ENCODE data around the gene FUT8.

Gene FUT8

DNA sequence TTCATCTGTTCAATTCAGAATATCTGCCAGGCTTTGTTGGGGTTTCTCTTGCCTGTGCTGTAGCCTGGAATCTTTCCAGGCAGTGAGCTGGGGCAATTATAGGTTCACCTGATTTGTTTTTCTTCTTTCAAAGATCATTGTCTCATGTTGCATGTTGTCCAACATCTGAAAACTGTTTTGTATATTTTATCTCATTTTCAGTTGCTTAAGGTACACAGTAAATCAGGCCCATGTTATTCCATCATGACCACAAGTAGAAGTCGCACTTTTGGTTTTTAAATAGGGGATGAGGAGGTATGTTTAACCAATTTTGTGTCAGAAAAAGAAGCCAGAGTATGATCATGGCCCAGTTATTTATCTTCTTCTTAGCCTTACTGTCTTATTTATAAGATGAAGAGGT lies 24.9 kb upstream of the FUT8 start:
- Histone ChIP-seq H3K79me2 (ENCODE audit: control insufficient read depth, insufficient read depth, low read length, unreplicated experiment) (no peaks in the 10 kb centered on the region), H3K27me3 (ENCODE audit: insufficient read depth, low read length) (no peaks in the 10 kb centered on the region), H3K27ac (ENCODE audit: low read depth, low read length) (no peak overlapping the region), H2AFZ (ENCODE audit: low read length, unreplicated experiment) (no peak overlapping the region), H3K4me1 (ENCODE audit: control insufficient read depth, insufficient read depth, low read length, unreplicated experiment) (no peaks in the 10 kb centered on the region), H3K36me3 (ENCODE audit: insufficient read depth, low read length) (no peaks in the 10 kb centered on the region), H3K4me3 (ENCODE audit: low read depth, low read length) (no peak overlapping the region)

DNA sequence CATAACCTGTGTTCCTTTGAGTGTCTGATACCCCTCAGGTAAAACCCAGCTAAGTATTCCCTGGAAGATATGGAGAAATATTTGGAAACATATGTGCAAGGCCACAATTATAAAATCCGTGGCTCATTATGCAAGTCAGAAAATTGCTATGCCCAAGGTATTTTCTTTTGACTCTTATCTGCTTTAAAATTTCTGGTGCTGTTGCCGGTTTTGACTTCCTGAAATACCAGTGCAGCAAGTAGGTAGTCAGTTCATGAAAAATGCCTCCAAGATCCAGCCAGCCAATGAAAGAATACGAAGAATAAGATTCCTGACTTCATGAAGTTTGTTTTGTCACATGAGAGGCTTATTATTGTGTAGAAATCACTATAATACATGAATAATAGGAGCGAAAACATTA lies 20.2 kb upstream of the FUT8 start:
- no peaks in the 10 kb centered on the region for H3K4me1 ChIP-seq (ENCODE audit: control insufficient read depth, insufficient read depth, low read length, unreplicated experiment)
- no peak overlapping the region for H3K27ac ChIP-seq (ENCODE audit: low read depth, low read length)
- no peak overlapping the region for H2AFZ ChIP-seq (ENCODE audit: low read length, unreplicated experiment)
- H3K27me3 ChIP-seq (ENCODE audit: insufficient read depth, low read length) = no peaks in the 10 kb centered on the region
- no peak overlapping the region for H3K4me3 ChIP-seq (ENCODE audit: low read depth, low read length)
- no peaks in the 10 kb centered on the region for H3K79me2 ChIP-seq (ENCODE audit: control insufficient read depth, insufficient read depth, low read length, unreplicated experiment)
- no peaks in the 10 kb centered on the region for H3K36me3 ChIP-seq (ENCODE audit: insufficient read depth, low read length)

DNA sequence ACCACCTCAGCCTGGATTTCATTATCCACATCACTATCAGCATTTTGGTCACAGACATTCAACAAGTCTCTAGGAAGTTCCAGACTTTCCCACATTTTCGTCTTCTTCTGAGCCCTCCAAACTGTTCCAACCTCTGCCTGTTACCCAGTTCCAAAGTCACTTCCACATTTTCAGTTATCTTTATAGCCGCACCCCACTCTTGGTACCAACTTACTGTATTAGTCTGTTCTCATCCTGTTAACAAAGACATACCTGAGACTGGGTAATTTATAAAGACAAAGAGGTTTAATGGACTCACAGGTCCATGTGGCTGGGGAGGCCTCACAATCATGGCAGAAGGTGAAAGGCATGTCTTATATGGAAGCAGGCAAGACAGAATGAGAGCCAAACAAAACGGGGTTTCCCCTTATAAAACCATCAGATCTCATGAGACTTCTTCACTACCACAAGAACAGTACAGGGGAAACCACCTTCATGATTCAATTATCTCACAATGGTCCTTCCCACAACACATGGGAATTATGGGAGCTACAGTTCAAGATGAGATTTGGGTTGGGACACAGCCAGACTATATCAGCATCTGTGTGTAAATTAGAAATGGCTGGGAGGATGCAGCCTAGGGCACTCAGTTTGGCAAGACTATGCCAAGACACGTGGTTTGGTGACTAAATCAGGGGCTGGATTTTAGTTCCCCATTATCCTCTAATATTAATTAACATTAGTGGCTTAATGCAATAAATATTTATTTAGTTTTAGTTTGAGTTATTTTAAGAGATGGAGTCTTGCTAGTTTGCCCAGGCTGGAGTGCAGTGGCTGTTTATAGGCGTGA lies 16.2 kb upstream of the FUT8 start:
- no peaks in the 10 kb centered on the region for H3K27me3 ChIP-seq (ENCODE audit: insufficient read depth, low read length)
- H3K4me3 ChIP-seq (ENCODE audit: low read depth, low read length) = no peak overlapping the region
- H3K36me3 ChIP-seq (ENCODE audit: insufficient read depth, low read length) = no peaks in the 10 kb centered on the region
- H3K27ac ChIP-seq (ENCODE audit: low read depth, low read length) = no peak overlapping the region
- H2AFZ ChIP-seq (ENCODE audit: low read length, unreplicated experiment) = no peak overlapping the region
- H3K4me1 ChIP-seq (ENCODE audit: control insufficient read depth, insufficient read depth, low read length, unreplicated experiment) = no peaks in the 10 kb centered on the region
- no peaks in the 10 kb centered on the region for H3K79me2 ChIP-seq (ENCODE audit: control insufficient read depth, insufficient read depth, low read length, unreplicated experiment)

DNA sequence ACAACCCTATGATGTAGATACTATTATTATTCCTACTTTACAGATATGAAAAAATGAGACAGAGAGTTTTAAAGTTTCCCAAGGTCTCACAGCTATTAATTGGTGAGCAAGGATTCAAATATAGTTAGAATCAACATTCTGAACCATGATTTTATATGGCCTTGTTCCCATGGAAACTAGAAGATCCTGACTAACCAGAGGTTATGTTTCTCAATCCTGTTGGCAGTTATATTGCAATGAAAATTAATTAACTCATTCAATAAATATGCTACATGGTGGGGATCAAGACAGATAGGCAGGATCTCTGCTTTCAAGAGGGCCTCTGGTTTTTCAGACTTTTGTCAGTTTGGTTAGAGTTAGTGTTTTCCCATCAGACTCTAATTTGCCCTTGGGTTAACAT lies 9.3 kb upstream of the FUT8 start:
- Histone ChIP-seq H3K27ac (ENCODE audit: low read depth, low read length) (peak overlapping the region; percentile 17; the same call in 1 of the 2 replicates), H3K27me3 (ENCODE audit: insufficient read depth, low read length) (no peaks in the 10 kb centered on the region), H3K36me3 (ENCODE audit: insufficient read depth, low read length) (no peaks in the 10 kb centered on the region), H3K79me2 (ENCODE audit: control insufficient read depth, insufficient read depth, low read length, unreplicated experiment) (no peaks in the 10 kb centered on the region), H2AFZ (ENCODE audit: low read length, unreplicated experiment) (no peak overlapping the region), H3K4me3 (ENCODE audit: low read depth, low read length) (no peak overlapping the region), H3K4me1 (ENCODE audit: control insufficient read depth, insufficient read depth, low read length, unreplicated experiment) (peaks cover 4% of the 10 kb centered on the region)

DNA sequence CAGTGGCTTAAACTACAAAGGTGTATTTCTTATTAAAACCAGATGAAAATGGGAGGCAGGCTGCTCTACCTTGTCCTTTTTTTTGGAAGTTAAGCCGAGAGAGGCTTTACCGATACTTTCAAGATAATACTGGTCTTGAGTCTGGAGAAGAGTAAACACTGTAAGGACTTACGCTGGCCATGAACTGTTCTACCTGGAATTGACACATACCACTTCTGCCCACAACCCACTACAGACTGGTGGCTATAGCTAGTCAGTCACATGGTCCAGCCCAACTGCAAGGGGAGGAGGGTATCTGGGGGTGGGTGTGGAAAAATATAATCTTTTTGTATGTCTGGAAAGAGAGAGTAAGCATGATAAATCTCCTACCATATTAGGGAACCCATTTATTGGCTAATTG lies 4.4 kb upstream of the FUT8 start:
- H2AFZ ChIP-seq (ENCODE audit: low read length, unreplicated experiment) = no peak overlapping the region
- peaks cover 9% of the 10 kb centered on the region for H3K4me1 ChIP-seq (ENCODE audit: control insufficient read depth, insufficient read depth, low read length, unreplicated experiment)
- H3K79me2 ChIP-seq (ENCODE audit: control insufficient read depth, insufficient read depth, low read length, unreplicated experiment) = peaks cover 3% of the 10 kb centered on the region
- no peaks in the 10 kb centered on the region for H3K27me3 ChIP-seq (ENCODE audit: insufficient read depth, low read length)
- H3K4me3 ChIP-seq (ENCODE audit: low read depth, low read length) = no peak overlapping the region
- no peaks in the 10 kb centered on the region for H3K36me3 ChIP-seq (ENCODE audit: insufficient read depth, low read length)
- no peak overlapping the region for H3K27ac ChIP-seq (ENCODE audit: low read depth, low read length)

DNA sequence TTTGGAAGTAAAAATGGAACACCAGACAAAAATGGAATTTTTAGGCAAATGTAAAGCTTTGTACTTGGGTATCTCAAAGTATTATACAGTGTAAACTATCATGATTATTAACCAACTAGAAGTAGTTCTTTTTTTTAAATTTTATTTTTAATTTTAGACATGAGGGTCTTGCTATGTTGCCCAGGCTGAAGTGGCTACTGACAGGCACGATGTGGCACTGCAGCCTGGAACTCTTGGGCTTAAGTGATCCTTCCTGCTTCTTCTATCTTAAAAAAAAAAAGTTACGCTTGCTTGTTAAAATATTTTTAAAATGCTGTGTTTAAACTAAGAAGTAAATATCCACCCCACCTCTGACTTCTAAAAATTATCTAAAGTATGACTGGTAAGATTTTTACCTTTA lies 1.9 kb upstream of the FUT8 start:
- Histone ChIP-seq H3K36me3 (ENCODE audit: insufficient read depth, low read length) (no peaks in the 10 kb centered on the region), H3K27ac (ENCODE audit: low read depth, low read length) (no peak overlapping the region), H2AFZ (ENCODE audit: low read length, unreplicated experiment) (peak overlapping the region; percentile 87), H3K27me3 (ENCODE audit: insufficient read depth, low read length) (no peaks in the 10 kb centered on the region), H3K79me2 (ENCODE audit: control insufficient read depth, insufficient read depth, low read length, unreplicated experiment) (peaks cover 25% of the 10 kb centered on the region), H3K4me1 (ENCODE audit: control insufficient read depth, insufficient read depth, low read length, unreplicated experiment) (peaks cover 13% of the 10 kb centered on the region), H3K4me3 (ENCODE audit: low read depth, low read length) (peak overlapping the region; percentile 97)

DNA sequence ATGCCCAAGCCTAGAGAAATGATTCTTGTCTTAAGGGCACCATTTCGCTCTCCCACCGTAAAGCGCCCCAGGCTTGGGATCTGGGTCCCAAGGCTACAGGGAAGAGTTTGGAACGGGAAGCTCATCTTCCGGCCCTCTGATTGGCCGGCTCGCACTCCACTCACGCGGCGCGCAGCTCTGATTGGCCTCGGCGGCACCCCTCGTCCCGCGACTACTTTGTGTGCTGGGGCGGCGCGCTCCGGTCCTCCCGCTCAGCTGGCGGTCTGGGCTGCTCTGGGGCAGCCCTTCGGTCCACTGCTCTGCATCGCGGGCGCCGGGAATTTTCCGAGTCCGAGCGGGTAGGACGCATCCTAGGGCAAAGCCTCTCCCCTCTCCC lies 886 bp upstream of the FUT8 start:
- Histone ChIP-seq H3K4me1 (ENCODE audit: control insufficient read depth, insufficient read depth, low read length, unreplicated experiment) (peaks cover 13% of the 10 kb centered on the region), H3K27me3 (ENCODE audit: insufficient read depth, low read length) (no peaks in the 10 kb centered on the region), H3K4me3 (ENCODE audit: low read depth, low read length) (peak overlapping the region; percentile 97), H3K79me2 (ENCODE audit: control insufficient read depth, insufficient read depth, low read length, unreplicated experiment) (peaks cover 34% of the 10 kb centered on the region), H2AFZ (ENCODE audit: low read length, unreplicated experiment) (peak overlapping the region; percentile 87), H3K36me3 (ENCODE audit: insufficient read depth, low read length) (no peaks in the 10 kb centered on the region), H3K27ac (ENCODE audit: low read depth, low read length) (peak overlapping the region; percentile 77)

DNA sequence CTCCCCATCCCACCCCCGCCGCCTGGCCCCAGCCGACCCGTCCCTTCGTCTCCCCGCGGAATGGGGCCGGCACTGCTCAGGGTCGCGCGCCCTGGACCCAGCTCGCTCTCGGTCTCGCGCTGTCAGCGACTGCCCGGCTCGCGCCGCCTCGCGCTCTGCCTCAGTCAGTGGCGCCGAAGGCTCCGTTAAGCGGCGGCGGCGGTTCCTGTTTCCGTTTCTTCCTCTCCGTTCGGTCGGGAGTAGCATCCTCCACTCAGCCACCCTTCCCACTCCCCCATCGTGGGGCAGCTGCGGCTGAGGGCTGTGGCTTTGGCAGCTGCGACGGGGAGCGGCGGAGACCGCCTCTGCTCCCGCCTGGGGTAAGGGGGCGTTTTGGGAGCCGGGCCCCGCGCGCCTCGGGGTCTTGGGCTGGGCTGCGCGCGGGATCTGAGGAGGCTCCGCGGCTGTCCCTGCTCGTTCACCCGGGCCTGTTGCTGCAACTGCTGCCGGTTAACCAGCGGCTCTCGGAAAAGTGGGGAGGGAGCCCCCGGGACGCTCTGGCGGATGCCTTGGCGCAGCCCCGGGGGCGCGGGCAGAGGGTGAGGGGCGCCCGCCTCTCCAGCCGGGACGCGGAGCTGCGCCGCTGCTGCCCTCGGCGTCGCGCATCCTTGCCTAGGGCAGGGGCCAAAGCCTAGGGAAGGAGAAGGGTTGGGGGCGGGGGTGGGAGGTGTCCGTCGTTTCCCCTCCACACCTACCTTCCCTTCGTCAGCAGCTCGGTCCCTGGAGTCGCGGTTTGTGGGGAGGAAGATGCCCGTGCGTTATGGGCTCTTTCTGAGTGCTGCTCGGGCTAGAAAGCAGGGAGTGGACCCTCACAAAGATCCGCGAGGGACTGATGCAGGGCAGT lies 567 bp downstream of the FUT8 start:
- H3K27me3 ChIP-seq (ENCODE audit: insufficient read depth, low read length) = no peaks in the 10 kb centered on the region
- H3K27ac ChIP-seq (ENCODE audit: low read depth, low read length) = peak overlapping the region; percentile 77
- peak overlapping the region; percentile 93 for H2AFZ ChIP-seq (ENCODE audit: low read length, unreplicated experiment)
- H3K36me3 ChIP-seq (ENCODE audit: insufficient read depth, low read length) = no peaks in the 10 kb centered on the region
- peaks cover 13% of the 10 kb centered on the region for H3K4me1 ChIP-seq (ENCODE audit: control insufficient read depth, insufficient read depth, low read length, unreplicated experiment)
- H3K4me3 ChIP-seq (ENCODE audit: low read depth, low read length) = peak overlapping the region; percentile 97
- peaks cover 42% of the 10 kb centered on the region for H3K79me2 ChIP-seq (ENCODE audit: control insufficient read depth, insufficient read depth, low read length, unreplicated experiment)

DNA sequence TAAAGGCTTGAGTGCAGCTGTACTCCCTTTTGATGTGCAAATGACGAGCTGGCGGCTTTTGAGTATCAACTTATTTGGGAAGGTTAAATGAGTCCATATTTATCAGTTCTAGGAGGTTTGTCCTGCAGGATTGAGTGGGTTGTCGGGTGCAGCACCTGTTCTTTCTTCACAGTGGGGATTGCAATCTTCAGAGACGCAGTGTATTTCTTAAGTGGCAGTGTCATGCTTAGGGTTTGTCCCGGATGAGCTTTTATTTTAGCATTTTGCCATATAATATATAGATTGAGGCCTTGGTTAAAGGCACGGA lies 1.2 kb downstream of the FUT8 start:
- Histone ChIP-seq H3K27me3 (ENCODE audit: insufficient read depth, low read length) (no peaks in the 10 kb centered on the region), H3K79me2 (ENCODE audit: control insufficient read depth, insufficient read depth, low read length, unreplicated experiment) (peaks cover 45% of the 10 kb centered on the region), H2AFZ (ENCODE audit: low read length, unreplicated experiment) (no peak overlapping the region), H3K4me1 (ENCODE audit: control insufficient read depth, insufficient read depth, low read length, unreplicated experiment) (peaks cover 13% of the 10 kb centered on the region), H3K36me3 (ENCODE audit: insufficient read depth, low read length) (no peaks in the 10 kb centered on the region), H3K27ac (ENCODE audit: low read depth, low read length) (no peak overlapping the region), H3K4me3 (ENCODE audit: low read depth, low read length) (peak overlapping the region; percentile 97)

DNA sequence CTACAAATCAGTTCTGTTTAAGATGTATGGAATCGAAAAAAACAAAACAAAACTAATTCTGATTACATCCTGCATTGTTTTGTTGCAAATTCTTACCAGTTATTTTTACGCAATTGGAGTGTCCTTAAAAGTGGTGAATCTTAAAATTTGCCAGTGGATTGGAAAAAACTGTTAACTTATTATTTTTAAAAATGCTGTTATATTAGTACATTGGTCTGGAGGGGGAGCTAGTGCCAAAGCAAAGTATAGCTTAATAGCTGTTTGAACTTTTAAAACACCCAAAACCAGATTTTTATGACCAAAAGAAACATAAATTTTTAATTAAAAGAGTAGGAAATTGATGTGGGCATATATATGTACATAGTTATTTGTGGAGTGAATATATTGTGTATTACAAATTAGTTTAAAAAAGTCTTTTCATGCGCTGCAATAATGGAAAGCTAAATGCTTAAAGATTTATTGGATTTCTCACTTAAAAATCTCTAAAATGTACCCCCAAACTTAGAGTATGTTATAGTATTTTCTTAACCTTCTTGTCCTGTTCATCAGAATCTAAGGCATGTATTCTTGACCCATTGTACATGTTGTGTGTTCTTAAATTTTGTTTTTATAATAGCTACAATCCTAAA lies 2.5 kb downstream of the FUT8 start:
- H3K27ac ChIP-seq (ENCODE audit: low read depth, low read length) = no peak overlapping the region
- H3K4me3 ChIP-seq (ENCODE audit: low read depth, low read length) = peak overlapping the region; percentile 97
- no peaks in the 10 kb centered on the region for H3K27me3 ChIP-seq (ENCODE audit: insufficient read depth, low read length)
- no peaks in the 10 kb centered on the region for H3K36me3 ChIP-seq (ENCODE audit: insufficient read depth, low read length)
- H3K79me2 ChIP-seq (ENCODE audit: control insufficient read depth, insufficient read depth, low read length, unreplicated experiment) = peaks cover 54% of the 10 kb centered on the region
- peaks cover 13% of the 10 kb centered on the region for H3K4me1 ChIP-seq (ENCODE audit: control insufficient read depth, insufficient read depth, low read length, unreplicated experiment)
- no peak overlapping the region for H2AFZ ChIP-seq (ENCODE audit: low read length, unreplicated experiment)
